Erythroblast (primary cell): Measurements from ENCODE around the gene RIOK3.

Experiments used
- GATA1 ChIP-seq: IDR thresholded peaks from 2 replicates; pipeline ENCODE4 v1.6.1; 2011; ENCODE audit warnings: low read depth, mild to moderate bottlenecking, control low read depth, low read length, moderate library complexity
- POLR2A ChIP-seq: IDR thresholded peaks from 2 replicates; pipeline ENCODE4 v1.6.1; 2011; ENCODE audit warnings: mild to moderate bottlenecking, low read length

- TF ChIP-seq POLR2A (no peak), GATA1 (no peak)
These were observed 53.3 kb downstream of the RIOK3 start for GRCh38 chr18:23506393-23506792.
